Endothelial cell (in vitro differentiated cells): ENCODE data around the gene ATP6V1A. TPM values are rescaled to one million over a fixed set of nuclear protein-coding genes. Genes with fewer than 3 reads are reported as not detected.
A peak's percentile ranks its signal among the peaks of the same experiment; 100 is the strongest.

ENCODE experiments used
- DNase-seq: peaks from one replicate; pipeline ENCODE4 v3.0.0; 2021; ENCODE audit warnings: low spot score
- H3K27ac Mint-ChIP-seq: one replicate; pipeline ENCODE4 v1.8.0; 2021; ENCODE audit warnings: mixed read lengths, inconsistent platforms; ENCODE audit not compliant: unreplicated experiment
- H3K27me3 Mint-ChIP-seq: one replicate; pipeline ENCODE4 v1.8.0; 2021; ENCODE audit warnings: mild to moderate bottlenecking, moderate library complexity, mixed read lengths, inconsistent platforms; ENCODE audit not compliant: unreplicated experiment
- H3K36me3 Mint-ChIP-seq: one replicate; pipeline ENCODE4 v1.8.0; 2021; ENCODE audit warnings: mild to moderate bottlenecking, low read depth, mixed read lengths, inconsistent platforms; ENCODE audit not compliant: unreplicated experiment
- H3K4me1 Mint-ChIP-seq: one replicate; pipeline ENCODE4 v1.8.0; 2021; ENCODE audit warnings: mild to moderate bottlenecking, mixed read lengths, inconsistent platforms; ENCODE audit not compliant: unreplicated experiment
- H3K4me3 Mint-ChIP-seq: one replicate; pipeline ENCODE4 v1.8.0; 2021; ENCODE audit warnings: mild to moderate bottlenecking, mixed read lengths, inconsistent platforms; ENCODE audit not compliant: unreplicated experiment
- H3K9me3 Mint-ChIP-seq: one replicate; pipeline ENCODE4 v1.8.0; 2021; ENCODE audit warnings: mixed read lengths, inconsistent platforms; ENCODE audit not compliant: unreplicated experiment
- total RNA-seq: library from RNA; stranded (reverse); fragmentation: NEBNext Ultra II Directional; extraction: Animal tissue kit (Norgen Biotek cat#: 25700); gene quantifications from one replicate; pipeline ENCODE4 v1.2.1, GENCODE V29; 2021; ENCODE audit not compliant: unreplicated experiment
- TF ChIP-seq, protein P1 (sequence below): fragments of 200-600 bp; sonication (generic); IDR thresholded peaks from one replicate; pipeline ENCODE4 v1.5.0; 2021; ENCODE audit warnings: antibody characterized with exemption; ENCODE audit not compliant: unreplicated experiment

ATP6V1A gene
- total RNA-seq, 1 donor from 2014 or later = 71.3 TPM

DNA sequence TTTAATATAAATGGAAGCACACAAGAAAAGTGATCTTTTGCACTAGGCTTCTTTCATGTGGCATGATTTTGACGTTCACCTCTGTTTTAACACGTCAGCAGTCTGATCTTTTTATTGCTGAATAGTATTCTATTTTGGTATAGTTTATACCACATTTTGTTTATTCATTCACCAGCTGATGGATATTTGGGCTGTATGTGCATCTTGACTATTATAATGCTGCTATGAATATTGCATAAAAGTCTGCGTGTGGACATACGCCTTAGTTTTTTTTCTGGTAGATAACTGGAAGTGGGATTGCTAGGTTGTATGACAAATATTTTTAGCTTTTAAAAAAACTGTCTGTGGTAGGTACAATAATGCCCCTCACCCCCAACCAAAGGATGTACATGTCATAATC, 15.1 kb upstream of the ATP6V1A start:
- TF ChIP-seq, protein P1, sequence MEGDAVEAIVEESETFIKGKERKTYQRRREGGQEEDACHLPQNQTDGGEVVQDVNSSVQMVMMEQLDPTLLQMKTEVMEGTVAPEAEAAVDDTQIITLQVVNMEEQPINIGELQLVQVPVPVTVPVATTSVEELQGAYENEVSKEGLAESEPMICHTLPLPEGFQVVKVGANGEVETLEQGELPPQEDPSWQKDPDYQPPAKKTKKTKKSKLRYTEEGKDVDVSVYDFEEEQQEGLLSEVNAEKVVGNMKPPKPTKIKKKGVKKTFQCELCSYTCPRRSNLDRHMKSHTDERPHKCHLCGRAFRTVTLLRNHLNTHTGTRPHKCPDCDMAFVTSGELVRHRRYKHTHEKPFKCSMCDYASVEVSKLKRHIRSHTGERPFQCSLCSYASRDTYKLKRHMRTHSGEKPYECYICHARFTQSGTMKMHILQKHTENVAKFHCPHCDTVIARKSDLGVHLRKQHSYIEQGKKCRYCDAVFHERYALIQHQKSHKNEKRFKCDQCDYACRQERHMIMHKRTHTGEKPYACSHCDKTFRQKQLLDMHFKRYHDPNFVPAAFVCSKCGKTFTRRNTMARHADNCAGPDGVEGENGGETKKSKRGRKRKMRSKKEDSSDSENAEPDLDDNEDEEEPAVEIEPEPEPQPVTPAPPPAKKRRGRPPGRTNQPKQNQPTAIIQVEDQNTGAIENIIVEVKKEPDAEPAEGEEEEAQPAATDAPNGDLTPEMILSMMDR = no peak
- Mint-ChIP-seq H3K9me3 (no peaks in the 10 kb centered on the region), H3K27me3 (no peaks in the 10 kb centered on the region), H3K36me3 (no peaks in the 10 kb centered on the region), H3K4me1 (no peaks in the 10 kb centered on the region), H3K4me3 (no peak overlapping the region), H3K27ac (no peak overlapping the region)
- DNase-seq = no peak

DNA sequence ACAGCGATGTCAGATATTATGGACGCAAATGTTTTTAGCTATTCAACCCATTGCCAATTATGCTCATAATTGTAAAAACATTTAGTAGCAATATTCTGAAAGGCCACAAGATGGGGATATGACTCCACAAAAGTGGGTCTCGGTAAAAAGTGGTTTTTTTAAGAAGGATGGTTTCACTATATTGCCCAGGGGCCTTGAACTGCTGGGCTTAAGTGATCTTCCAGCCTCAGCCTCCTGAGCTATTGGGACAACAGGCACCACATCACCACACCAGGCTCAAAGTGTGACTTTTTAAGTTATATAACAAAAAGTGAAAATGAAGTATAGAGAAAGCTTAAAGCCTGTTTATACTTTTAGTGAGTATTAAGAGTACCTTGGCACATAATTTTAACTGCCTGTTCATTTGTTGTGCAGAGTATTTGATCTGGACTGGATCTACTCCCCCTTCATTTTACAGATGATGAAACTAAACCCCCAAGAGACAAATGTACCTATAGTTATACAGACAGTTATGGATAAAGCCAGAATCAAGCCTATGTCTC, 10.2 kb upstream of the ATP6V1A start:
- Mint-ChIP-seq H3K36me3 (no peaks in the 10 kb centered on the region), H3K4me3 (no peak overlapping the region), H3K27ac (no peak overlapping the region), H3K27me3 (no peaks in the 10 kb centered on the region), H3K4me1 (peaks cover 3% of the 10 kb centered on the region), H3K9me3 (no peaks in the 10 kb centered on the region)
- TF ChIP-seq, protein P1 = peak; percentile 85
- peak; percentile 15 for DNase-seq

DNA sequence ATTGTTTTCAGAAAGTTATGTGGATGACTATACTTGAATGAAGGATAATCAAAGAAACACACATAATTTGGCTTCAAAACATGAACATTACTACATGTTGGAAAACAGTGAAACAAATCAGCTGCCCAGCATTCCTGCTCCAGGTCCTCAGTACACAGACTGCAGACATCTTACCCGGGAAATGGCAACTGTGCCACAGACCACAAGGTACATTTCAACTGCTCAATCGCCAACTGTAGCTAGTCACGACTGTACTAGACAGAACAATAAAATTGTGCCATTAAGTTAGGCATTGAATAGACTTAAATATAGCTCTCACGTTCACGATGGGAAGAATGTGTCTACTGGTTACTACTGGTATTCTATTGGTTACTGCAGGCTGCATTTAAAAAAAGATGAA, 5.7 kb upstream of the ATP6V1A start:
- Mint-ChIP-seq H3K9me3 (no peaks in the 10 kb centered on the region), H3K36me3 (no peaks in the 10 kb centered on the region), H3K4me1 (peaks cover 24% of the 10 kb centered on the region), H3K27ac (peak overlapping the region; percentile 25), H3K4me3 (no peak overlapping the region), H3K27me3 (peaks cover 3% of the 10 kb centered on the region)
- TF ChIP-seq, protein P1 = no peak
- no peak for DNase-seq

DNA sequence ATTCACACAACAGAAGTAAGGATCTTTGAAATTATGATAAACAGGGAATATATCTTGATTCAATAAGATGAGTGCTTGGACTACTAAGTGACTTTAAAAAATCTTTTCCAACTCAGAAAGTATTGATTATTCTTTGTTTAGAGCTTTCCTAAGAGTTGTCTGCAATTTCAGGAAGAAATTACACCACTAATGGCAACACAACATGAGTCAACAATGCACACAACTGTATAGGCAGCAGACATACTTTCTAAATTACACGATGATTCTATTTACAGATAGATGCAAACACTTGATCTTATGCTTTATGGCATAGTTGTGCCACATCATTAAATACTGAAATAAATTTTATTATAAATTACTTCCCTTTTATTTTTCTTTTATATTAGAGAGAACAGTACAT, 5.2 kb upstream of the ATP6V1A start:
- H3K4me1 Mint-ChIP-seq = peaks cover 28% of the 10 kb centered on the region
- H3K36me3 Mint-ChIP-seq = peaks cover 4% of the 10 kb centered on the region
- TF ChIP-seq, protein P1 = no peak
- H3K27ac Mint-ChIP-seq = no peak overlapping the region
- H3K27me3 Mint-ChIP-seq = peaks cover 8% of the 10 kb centered on the region
- no peak overlapping the region for H3K4me3 Mint-ChIP-seq
- no peak for DNase-seq
- no peaks in the 10 kb centered on the region for H3K9me3 Mint-ChIP-seq

DNA sequence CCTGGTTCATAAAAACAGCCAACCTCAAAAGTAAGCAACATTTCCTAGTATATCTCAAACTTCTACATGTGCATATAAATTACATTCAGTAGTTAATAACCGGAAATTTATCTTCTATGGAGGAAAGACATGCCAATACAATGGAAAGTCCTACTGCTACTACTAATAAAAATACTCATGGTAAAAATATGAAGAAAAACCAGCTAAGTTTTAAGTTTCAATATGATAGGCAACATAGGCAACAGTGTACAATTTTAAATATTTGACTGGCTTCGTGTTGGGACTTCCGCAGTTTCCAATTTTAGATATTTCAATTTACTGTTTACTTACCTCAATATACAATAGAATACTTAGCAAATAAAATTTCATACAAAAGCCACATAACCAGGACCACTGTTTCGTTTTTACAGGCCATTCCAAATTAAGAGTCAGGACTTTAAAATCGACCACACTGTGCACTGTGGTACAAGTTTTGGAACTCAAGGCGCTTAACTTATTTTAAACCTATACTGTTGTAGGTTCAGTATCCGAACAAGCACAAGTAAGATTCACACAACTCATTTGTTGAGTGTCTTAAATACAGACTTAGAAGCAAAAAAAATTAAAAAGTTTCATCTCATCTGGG, 3.7 kb upstream of the ATP6V1A start:
- no peak for DNase-seq
- Mint-ChIP-seq H3K27ac (peak overlapping the region; percentile 61), H3K4me1 (peaks cover 38% of the 10 kb centered on the region), H3K9me3 (no peaks in the 10 kb centered on the region), H3K27me3 (peaks cover 9% of the 10 kb centered on the region), H3K4me3 (no peak overlapping the region), H3K36me3 (peaks cover 4% of the 10 kb centered on the region)
- TF ChIP-seq, protein P1 = no peak
